Endodermal cell (in vitro differentiated cells): ENCODE data around the gene APOBEC3B. TPM values are rescaled to one million over a fixed set of nuclear protein-coding genes. Genes with fewer than 3 reads are reported as not detected.
"Not testable (repeated sequence)": the region's sequence is repeated elsewhere in the genome, so short reads cannot be mapped to it uniquely, and the experiment has no call there.

ENCODE experiments used
- DNase-seq: peaks from one replicate; pipeline ENCODE4 v3.0.0-alpha.2; 2017
- H3K27ac ChIP-seq: 2 replicates; pipeline ENCODE4 v1.5.1; 2013; ENCODE audit warnings: mild to moderate bottlenecking, low read depth, low read length, moderate library complexity
- H3K27me3 ChIP-seq: 2 replicates; pipeline ENCODE4 v1.6.1; 2013; ENCODE audit warnings: mild to moderate bottlenecking, low read length, moderate library complexity; ENCODE audit not compliant: insufficient read depth, control insufficient read depth, poor library complexity, severe bottlenecking
- H3K36me3 ChIP-seq: 2 replicates; pipeline ENCODE4 v1.7.0; 2013; ENCODE audit warnings: mild to moderate bottlenecking, low read length, moderate library complexity; ENCODE audit not compliant: control insufficient read depth, insufficient read depth
- H3K4me1 ChIP-seq: one replicate; pipeline ENCODE4 v1.7.0; 2013; ENCODE audit warnings: low read length; ENCODE audit not compliant: control insufficient read depth, insufficient read depth
- H3K4me3 ChIP-seq: 2 replicates; pipeline ENCODE4 v1.5.1; 2013; ENCODE audit warnings: mild to moderate bottlenecking, low read length, moderate library complexity
- H3K9ac ChIP-seq: 2 replicates; pipeline ENCODE4 v1.6.1; 2013; ENCODE audit warnings: mild to moderate bottlenecking, low read length, moderate library complexity; ENCODE audit not compliant: poor library complexity, severe bottlenecking; ENCODE audit errors: extremely low read depth
- H3K9me3 ChIP-seq: 2 replicates; pipeline ENCODE4 v1.6.1; 2013; ENCODE audit warnings: mild to moderate bottlenecking, low read length, moderate library complexity; ENCODE audit not compliant: control insufficient read depth
- H3K27ac Mint-ChIP-seq: 2 replicates; pipeline ENCODE4 v1.8.0; 2020; ENCODE audit warnings: mixed read lengths
- H3K27me3 Mint-ChIP-seq: 2 replicates; pipeline ENCODE4 v1.8.0; 2021; ENCODE audit warnings: mild to moderate bottlenecking, mixed read lengths; ENCODE audit not compliant: insufficient read depth
- H3K36me3 Mint-ChIP-seq: 2 replicates; pipeline ENCODE4 v1.8.0; 2020; ENCODE audit warnings: low read depth, mixed read lengths
- H3K4me1 Mint-ChIP-seq: 2 replicates; pipeline ENCODE4 v1.8.0; 2020; ENCODE audit warnings: mixed read lengths
- H3K4me3 Mint-ChIP-seq: 2 replicates; pipeline ENCODE4 v1.8.0; 2020; ENCODE audit warnings: mild to moderate bottlenecking, moderate library complexity, mixed read lengths
- H3K9me3 Mint-ChIP-seq: 2 replicates; pipeline ENCODE4 v1.8.0; 2020; ENCODE audit warnings: mild to moderate bottlenecking, mixed read lengths
- WGBS, 2 experiments: methylation state at CpG; one replicate each; pipeline versions ENCODE4 v1.1.5 to v1.1.7; 2013; ENCODE audit warnings: missing lambda C conversion rate in 2 of 2, mixed read lengths in 1 of 2; ENCODE audit not compliant: insufficient coverage in 1 of 2, insufficient read length in 1 of 2; 5-methylcytosine and 5-hydroxymethylcytosine counted together
- total RNA-seq, 2 donors: library from RNA; stranded (reverse); fragmentation: NEBNext Ultra II Directional in 1 of 2; extraction: Animal tissue kit (Norgen Biotek cat#: 25700) in 1 of 2; gene quantifications; 2 replicates in 1 of 2; 3 replicates in 1 of 2; pipeline ENCODE4 v1.2.1, GENCODE V29; 2021
- TF ChIP-seq, protein P1 (sequence below): fragments of 200-600 bp; sonication (generic); conservative IDR thresholded peaks from 2 replicates; pipeline ENCODE4 v1.5.0; 2021; ENCODE audit warnings: antibody characterized with exemption, mild to moderate bottlenecking

APOBEC3B gene
- total RNA-seq, 2 donors from 2014 or later = 4.1 to 5.4 TPM

DNA sequence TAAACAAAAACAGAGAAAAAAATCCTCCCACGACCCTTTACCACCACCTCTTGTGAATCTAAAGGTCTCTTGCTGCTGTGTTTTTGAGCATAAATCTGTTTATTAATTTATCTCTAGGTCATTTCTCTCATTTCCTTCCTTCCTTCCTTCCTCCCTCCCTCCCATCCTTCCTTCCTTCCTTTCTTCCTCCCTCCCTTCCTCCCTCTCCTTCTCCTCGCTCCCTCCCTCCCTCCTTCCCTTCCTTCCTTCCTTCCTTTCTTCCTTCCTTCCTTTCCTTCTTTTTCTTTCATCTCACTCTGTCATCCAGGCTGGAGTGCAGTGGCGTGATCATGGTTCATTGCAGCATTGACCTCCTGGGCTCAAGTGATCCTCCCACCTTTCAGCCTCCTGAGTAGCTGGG is 38.3 kb upstream of the APOBEC3B start:
- Mint-ChIP-seq H3K9me3 (no peaks in the 10 kb centered on the region), H3K4me3 (no peak overlapping the region), H3K27ac (no peak overlapping the region), H3K36me3 (no peaks in the 10 kb centered on the region), H3K27me3 (peaks cover 16% of the 10 kb centered on the region), H3K4me1 (no peaks in the 10 kb centered on the region)
- Histone ChIP-seq H3K27me3 (no peaks in the 10 kb centered on the region), H3K36me3 (no peaks in the 10 kb centered on the region), H3K27ac (no peak overlapping the region), H3K4me1 (no peaks in the 10 kb centered on the region), H3K9ac (no peak overlapping the region), H3K9me3 (no peaks in the 10 kb centered on the region), H3K4me3 (no peak overlapping the region)
- WGBS, 2 experiments = 71 to 82% methylated on average over 2 of the region's 3 CpGs
- TF ChIP-seq, protein P1, sequence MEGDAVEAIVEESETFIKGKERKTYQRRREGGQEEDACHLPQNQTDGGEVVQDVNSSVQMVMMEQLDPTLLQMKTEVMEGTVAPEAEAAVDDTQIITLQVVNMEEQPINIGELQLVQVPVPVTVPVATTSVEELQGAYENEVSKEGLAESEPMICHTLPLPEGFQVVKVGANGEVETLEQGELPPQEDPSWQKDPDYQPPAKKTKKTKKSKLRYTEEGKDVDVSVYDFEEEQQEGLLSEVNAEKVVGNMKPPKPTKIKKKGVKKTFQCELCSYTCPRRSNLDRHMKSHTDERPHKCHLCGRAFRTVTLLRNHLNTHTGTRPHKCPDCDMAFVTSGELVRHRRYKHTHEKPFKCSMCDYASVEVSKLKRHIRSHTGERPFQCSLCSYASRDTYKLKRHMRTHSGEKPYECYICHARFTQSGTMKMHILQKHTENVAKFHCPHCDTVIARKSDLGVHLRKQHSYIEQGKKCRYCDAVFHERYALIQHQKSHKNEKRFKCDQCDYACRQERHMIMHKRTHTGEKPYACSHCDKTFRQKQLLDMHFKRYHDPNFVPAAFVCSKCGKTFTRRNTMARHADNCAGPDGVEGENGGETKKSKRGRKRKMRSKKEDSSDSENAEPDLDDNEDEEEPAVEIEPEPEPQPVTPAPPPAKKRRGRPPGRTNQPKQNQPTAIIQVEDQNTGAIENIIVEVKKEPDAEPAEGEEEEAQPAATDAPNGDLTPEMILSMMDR = no peak
- no peak for DNase-seq

DNA sequence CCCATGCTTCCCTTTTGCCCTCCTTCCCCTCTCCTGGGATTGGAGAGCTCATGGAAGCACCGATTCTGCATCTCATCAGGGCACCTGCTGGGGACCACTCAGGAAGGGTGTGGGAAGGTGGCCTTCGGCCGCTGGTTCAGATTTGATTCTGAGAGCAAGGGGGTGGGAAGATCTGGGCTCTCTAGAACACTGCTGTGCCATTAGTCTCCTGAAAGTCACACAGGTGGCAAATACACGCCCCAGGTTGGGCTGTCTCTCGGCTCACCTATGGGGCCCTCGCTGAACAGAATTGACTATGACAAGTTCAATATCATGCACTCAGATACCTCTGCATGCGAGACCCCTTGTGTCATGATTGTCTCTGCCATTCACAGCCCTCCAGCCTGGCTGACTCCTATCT is 37.5 kb upstream of the APOBEC3B start:
- no peak overlapping the region for H3K4me3 ChIP-seq
- peaks cover 17% of the 10 kb centered on the region for H3K27me3 Mint-ChIP-seq
- no peak overlapping the region for H3K4me3 Mint-ChIP-seq
- no peaks in the 10 kb centered on the region for H3K36me3 ChIP-seq
- H3K9me3 Mint-ChIP-seq = no peaks in the 10 kb centered on the region
- H3K4me1 ChIP-seq = no peaks in the 10 kb centered on the region
- no peaks in the 10 kb centered on the region for H3K36me3 Mint-ChIP-seq
- no peak overlapping the region for H3K27ac ChIP-seq
- H3K4me1 Mint-ChIP-seq = no peaks in the 10 kb centered on the region
- H3K9ac ChIP-seq = no peak overlapping the region
- H3K27ac Mint-ChIP-seq = no peak overlapping the region
- DNase-seq = no peak
- H3K27me3 ChIP-seq = no peaks in the 10 kb centered on the region
- 90 to 98% methylated on average over 4 to 7 of the region's 7 CpGs for WGBS, 2 experiments
- TF ChIP-seq, protein P1 = no peak
- no peaks in the 10 kb centered on the region for H3K9me3 ChIP-seq

DNA sequence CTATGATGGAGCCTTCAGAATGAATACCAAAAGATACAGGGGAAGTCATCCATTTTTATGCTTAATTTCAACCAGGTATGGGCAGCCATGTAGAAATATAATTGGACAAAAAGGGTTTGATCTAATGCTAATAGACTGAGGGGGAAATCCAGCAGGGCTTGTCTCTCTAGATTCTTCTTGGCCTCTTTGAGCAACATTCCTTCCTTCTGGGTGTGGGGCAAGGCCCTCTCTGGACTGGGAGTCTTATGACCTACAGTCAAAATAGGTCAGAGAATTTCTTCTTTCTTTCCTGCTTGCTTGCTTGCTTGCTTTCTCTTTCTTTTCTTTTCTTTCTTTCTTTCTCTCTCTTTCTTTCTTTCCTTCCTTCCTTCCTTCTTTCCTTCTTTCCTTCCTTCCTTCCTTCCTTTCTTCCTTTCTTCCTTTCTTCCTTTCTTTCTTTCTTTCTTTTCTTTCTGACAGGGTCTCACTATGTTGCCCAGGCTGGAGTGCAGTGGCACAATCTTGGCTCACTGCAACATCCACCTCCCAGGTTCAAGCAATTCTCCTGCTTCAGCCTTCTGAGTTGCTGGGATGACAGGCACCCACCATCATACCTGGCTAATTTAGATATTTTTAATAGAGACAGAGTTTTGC is 36.3 kb upstream of the APOBEC3B start:
- H3K4me1 Mint-ChIP-seq, H3K36me3 ChIP-seq, H3K9ac ChIP-seq, H3K4me3 ChIP-seq, H3K27ac Mint-ChIP-seq, H3K9me3 ChIP-seq, DNase-seq, H3K27me3 ChIP-seq, H3K4me3 Mint-ChIP-seq, H3K4me1 ChIP-seq, H3K27ac ChIP-seq, H3K9me3 Mint-ChIP-seq, H3K36me3 Mint-ChIP-seq: not testable (repeated sequence)
- peaks cover 17% of the 10 kb centered on the region for H3K27me3 Mint-ChIP-seq

DNA sequence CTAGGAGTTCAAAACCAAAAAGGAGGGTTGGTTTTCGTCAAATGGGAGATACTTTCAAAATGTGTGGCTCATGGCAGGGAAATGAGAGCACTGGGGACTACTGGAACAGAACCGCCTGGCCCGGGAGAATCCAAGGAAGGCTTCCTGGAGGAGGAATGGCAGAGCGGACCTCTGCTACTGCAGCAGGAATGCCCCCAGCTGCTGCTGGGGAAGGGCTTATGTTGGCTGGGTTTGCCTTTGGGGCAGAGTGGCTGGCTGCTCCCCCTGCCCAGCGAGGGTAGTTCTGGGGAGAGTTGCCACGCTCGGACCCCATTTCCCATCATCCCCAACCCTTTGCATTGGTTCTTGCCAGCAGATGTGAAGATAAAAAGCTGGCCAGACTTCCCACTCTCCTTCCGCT is 35.4 kb upstream of the APOBEC3B start:
- Mint-ChIP-seq H3K4me1 (no peaks in the 10 kb centered on the region), H3K27ac (no peak overlapping the region), H3K36me3 (no peaks in the 10 kb centered on the region), H3K27me3 (peaks cover 15% of the 10 kb centered on the region), H3K4me3 (no peak overlapping the region), H3K9me3 (no peaks in the 10 kb centered on the region)
- no peak overlapping the region for H3K4me3 ChIP-seq
- TF ChIP-seq, protein P1 = no peak
- no peaks in the 10 kb centered on the region for H3K36me3 ChIP-seq
- no peak for DNase-seq
- no peaks in the 10 kb centered on the region for H3K4me1 ChIP-seq
- no peaks in the 10 kb centered on the region for H3K27me3 ChIP-seq
- no peak overlapping the region for H3K9ac ChIP-seq
- 91 to 95% methylated on average over 5 to 8 of the region's 8 CpGs for WGBS, 2 experiments
- H3K27ac ChIP-seq = no peak overlapping the region
- no peaks in the 10 kb centered on the region for H3K9me3 ChIP-seq
